Keratinocyte (primary cell): ENCODE data around the gene KARS1. TPM values are rescaled to one million over a fixed set of nuclear protein-coding genes. Genes with fewer than 3 reads are reported as not detected.

Source experiments
- DNase-seq: peaks from one replicate; pipeline ENCODE4 v3.0.0-alpha.2; 2011; ENCODE audit warnings: low read depth, missing footprints, low spot score
- FAIRE-seq: peaks from 2 replicates; lab custom pipeline; 2011; peaks lifted over from hg19 to GRCh38; lab: Jason Lieb, UNC
- H2AFZ ChIP-seq: 2 replicates; pipeline ENCODE4 v1.6.0; 2012; ENCODE audit warnings: low read length, control low read depth, inconsistent platforms; ENCODE audit not compliant: control insufficient read depth
- H3K27ac ChIP-seq: 2 replicates; pipeline ENCODE4 v1.5.1; 2011; ENCODE audit warnings: low read length; ENCODE audit not compliant: control insufficient read depth, insufficient read depth
- H3K27me3 ChIP-seq: 3 replicates; pipeline ENCODE4 v1.6.0; 2011; ENCODE audit warnings: low read length; ENCODE audit not compliant: control insufficient read depth, insufficient read depth; ENCODE audit errors: extremely low read depth
- H3K36me3 ChIP-seq, 2 experiments: 2 replicates in 1 of 2; 3 replicates in 1 of 2; pipeline ENCODE4 v1.5.1; 2011; ENCODE audit warnings: low read length in 2 of 2, mild to moderate bottlenecking in 1 of 2; ENCODE audit not compliant: control insufficient read depth in 2 of 2, insufficient read depth in 2 of 2; ENCODE audit errors: extremely low read depth in 1 of 2
- H3K4me1 ChIP-seq: 3 replicates; pipeline ENCODE4 v1.5.1; 2011; ENCODE audit warnings: low read length; ENCODE audit not compliant: control insufficient read depth, insufficient read depth; ENCODE audit errors: extremely low read depth
- H3K4me2 ChIP-seq: 3 replicates; pipeline ENCODE4 v1.6.0; 2011; ENCODE audit warnings: low read depth, low read length; ENCODE audit not compliant: control insufficient read depth, insufficient read depth; ENCODE audit errors: extremely low read depth
- H3K4me3 ChIP-seq, 3 experiments: fragments of 200-600 bp in 1 of 3; sonication (generic) in 1 of 3; 2 replicates in 2 of 3; 3 replicates in 1 of 3; pipeline ENCODE4 v1.5.1; 2011 to 2016; ENCODE audit warnings: low read length in 3 of 3, mild to moderate bottlenecking in 3 of 3, control low read depth in 2 of 3, inconsistent platforms in 1 of 3, low read depth in 1 of 3, mixed read lengths in 1 of 3, mixed run types in 1 of 3, moderate library complexity in 1 of 3; ENCODE audit not compliant: control insufficient read depth in 2 of 3, insufficient read depth in 2 of 3; ENCODE audit errors: extremely low read depth in 1 of 3
- H3K79me2 ChIP-seq: 2 replicates; pipeline ENCODE4 v1.6.0; 2012; ENCODE audit warnings: low read length; ENCODE audit not compliant: control insufficient read depth, insufficient read depth
- H3K9ac ChIP-seq: 3 replicates; pipeline ENCODE4 v1.6.0; 2011; ENCODE audit warnings: low read length; ENCODE audit not compliant: control insufficient read depth, insufficient read depth; ENCODE audit errors: extremely low read depth
- H3K9me1 ChIP-seq: 3 replicates; pipeline ENCODE4 v1.6.0; 2011; ENCODE audit warnings: low read length; ENCODE audit not compliant: control insufficient read depth, insufficient read depth; ENCODE audit errors: extremely low read depth
- H3K9me3 ChIP-seq: 2 replicates; pipeline ENCODE4 v1.5.1; 2012; ENCODE audit warnings: low read depth, low read length; ENCODE audit not compliant: control insufficient read depth
- H4K20me1 ChIP-seq: 3 replicates; pipeline ENCODE4 v1.6.0; 2011; ENCODE audit warnings: low read length; ENCODE audit not compliant: control insufficient read depth, insufficient read depth; ENCODE audit errors: extremely low read depth
- EZH2 ChIP-seq: IDR thresholded peaks from one replicate; pipeline ENCODE4 v1.6.1; 2012; ENCODE audit warnings: inconsistent platforms, mild to moderate bottlenecking, low read length, moderate library complexity
- dilution Hi-C: fragments of 300-500 bp; cut with MboI; formaldehyde crosslinking; loops from one replicate; pipeline ENCODE4 v1.7.0; 2020; ENCODE audit warnings: low sequenced_read_pairs; ENCODE audit not compliant: extremely low pct_ligation_motif_present
- polyA plus RNA-seq, 5 experiments: library from polyadenylated mRNA; depleted of rRNA in 3 of 5; stranded (reverse) in 3 of 5; stranded (forward) in 1 of 5; unstranded in 1 of 5; fragments of >200 nt; gene quantifications; 1 replicate in 1 of 5; 2 replicates in 3 of 5; 3 replicates in 1 of 5; pipeline versions ENCODE4 v1.2.1 to v1.2.3, GENCODE V29; 2011 to 2012; ENCODE audit warnings: missing spikeins in 2 of 5, low read depth in 1 of 5, low replicate concordance in 1 of 5
- TF ChIP-seq, protein P1 (sequence below), 3 experiments: IDR thresholded peaks in 1 of 3; conservative IDR thresholded peaks in 1 of 3; optimal IDR thresholded peaks in 1 of 3; 2 replicates in 2 of 3; 3 replicates in 1 of 3; pipeline versions ENCODE3 to v1.5.1; 2011; ENCODE audit warnings: low read length in 3 of 3, mild to moderate bottlenecking in 3 of 3, moderate library complexity in 2 of 3, control low read depth in 1 of 3, inconsistent platforms in 1 of 3; ENCODE audit not compliant: insufficient read depth in 2 of 3; ENCODE audit errors: extremely low read depth in 1 of 3

KARS1 gene
- polyA plus RNA-seq, 1 donor (not counting 4 experiments of a cell fraction or from before 2014, with no cell fraction given) = 206 TPM

DNA sequence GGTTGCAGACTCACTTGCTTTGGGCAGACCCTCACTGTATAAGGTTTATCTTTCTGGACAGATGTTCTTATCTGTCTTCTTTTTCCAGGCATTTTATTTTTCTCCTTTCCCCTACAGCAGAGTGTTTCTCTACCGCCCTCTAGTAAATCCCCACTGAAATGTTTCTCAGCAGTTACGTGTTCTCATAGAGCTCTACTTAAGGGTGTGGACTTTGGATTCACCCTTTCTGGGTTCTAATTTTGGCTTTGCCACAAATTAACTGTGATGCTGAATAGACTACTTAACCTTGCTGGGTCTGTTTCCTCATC, 26.3 kb downstream of the KARS1 start:
- H3K9ac ChIP-seq = no peak overlapping the region
- H3K4me3 ChIP-seq = no peak overlapping the region

DNA sequence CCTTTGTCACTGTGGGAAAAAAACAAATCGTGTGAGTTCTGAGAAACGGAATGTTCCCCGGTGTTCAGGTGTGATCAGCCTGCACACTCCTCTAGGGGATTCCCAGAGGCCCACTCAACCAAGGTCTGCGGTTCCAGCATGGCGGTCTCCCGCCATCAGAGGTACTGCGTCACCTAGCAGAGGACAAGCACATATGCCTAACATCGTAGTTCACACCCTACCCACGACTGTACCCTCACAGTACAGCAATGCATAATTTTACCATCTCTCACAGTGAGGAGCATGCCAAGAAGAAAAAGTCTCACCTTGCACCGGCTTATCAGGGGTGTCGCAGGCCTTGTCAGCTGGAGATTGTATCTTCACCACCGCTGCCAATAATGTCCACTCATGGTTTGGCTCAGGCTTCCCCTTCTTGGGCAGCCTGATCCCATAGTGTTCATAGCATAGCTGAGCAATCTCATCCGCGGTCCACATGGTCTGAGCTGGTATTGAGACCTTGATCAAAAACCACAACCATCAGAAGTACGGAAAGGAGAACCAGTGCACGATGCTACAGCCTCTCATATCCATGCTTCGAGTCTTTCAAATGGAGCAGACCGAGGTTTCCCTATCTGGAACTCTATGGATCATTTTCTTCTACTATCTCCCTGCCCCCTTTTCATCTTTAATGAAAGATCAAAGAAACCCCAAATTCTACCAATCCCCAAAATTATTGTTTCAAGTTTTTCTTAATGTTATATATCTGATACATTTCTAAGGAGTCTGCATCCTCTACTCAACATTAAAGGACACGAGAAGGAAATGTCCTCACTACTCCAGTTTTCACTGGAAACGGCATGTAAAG, 26.9 kb downstream of the KARS1 start:
- Histone ChIP-seq H3K79me2 (peaks cover 12% of the 10 kb centered on the region), H3K36me3 (peaks cover 13 to 27% of the 10 kb centered on the region in 2 experiments), H3K27ac (no peak overlapping the region), H3K9ac (no peak overlapping the region), H4K20me1 (no peaks in the 10 kb centered on the region), H3K9me1 (no peaks in the 10 kb centered on the region), H3K4me1 (peaks cover 7% of the 10 kb centered on the region), H3K27me3 (no peaks in the 10 kb centered on the region), H3K9me3 (no peaks in the 10 kb centered on the region), H3K4me2 (peak overlapping the region; percentile 6), H2AFZ (no peak overlapping the region), H3K4me3 (no peak overlapping the region)
- FAIRE-seq (no peak), DNase-seq (no peak)
- TF ChIP-seq EZH2 = no peak
- dilution Hi-C loops = no loop called here

More for the DNA sequence above, 26.3 kb downstream of the KARS1 start:
- Histone ChIP-seq H3K4me1 (peaks cover 7% of the 10 kb centered on the region), H3K9me3 (no peaks in the 10 kb centered on the region), H2AFZ (no peak overlapping the region), H3K9me1 (no peaks in the 10 kb centered on the region), H3K4me2 (peak overlapping the region; percentile 6), H3K27ac (no peak overlapping the region), H3K79me2 (peaks cover 12% of the 10 kb centered on the region), H3K36me3 (peaks cover 14 to 30% of the 10 kb centered on the region in 2 experiments), H4K20me1 (no peaks in the 10 kb centered on the region), H3K27me3 (no peaks in the 10 kb centered on the region)
- DNase-seq = no peak
- dilution Hi-C loops = no loop called here
- no peak for TF ChIP-seq EZH2
- TF ChIP-seq, protein P1, sequence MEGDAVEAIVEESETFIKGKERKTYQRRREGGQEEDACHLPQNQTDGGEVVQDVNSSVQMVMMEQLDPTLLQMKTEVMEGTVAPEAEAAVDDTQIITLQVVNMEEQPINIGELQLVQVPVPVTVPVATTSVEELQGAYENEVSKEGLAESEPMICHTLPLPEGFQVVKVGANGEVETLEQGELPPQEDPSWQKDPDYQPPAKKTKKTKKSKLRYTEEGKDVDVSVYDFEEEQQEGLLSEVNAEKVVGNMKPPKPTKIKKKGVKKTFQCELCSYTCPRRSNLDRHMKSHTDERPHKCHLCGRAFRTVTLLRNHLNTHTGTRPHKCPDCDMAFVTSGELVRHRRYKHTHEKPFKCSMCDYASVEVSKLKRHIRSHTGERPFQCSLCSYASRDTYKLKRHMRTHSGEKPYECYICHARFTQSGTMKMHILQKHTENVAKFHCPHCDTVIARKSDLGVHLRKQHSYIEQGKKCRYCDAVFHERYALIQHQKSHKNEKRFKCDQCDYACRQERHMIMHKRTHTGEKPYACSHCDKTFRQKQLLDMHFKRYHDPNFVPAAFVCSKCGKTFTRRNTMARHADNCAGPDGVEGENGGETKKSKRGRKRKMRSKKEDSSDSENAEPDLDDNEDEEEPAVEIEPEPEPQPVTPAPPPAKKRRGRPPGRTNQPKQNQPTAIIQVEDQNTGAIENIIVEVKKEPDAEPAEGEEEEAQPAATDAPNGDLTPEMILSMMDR (optimal IDR thresholded peaks at IDR 0.05 in 1 of 3, IDR thresholded peaks at IDR 0.05 in 1 of 3, conservative IDR thresholded peaks at IDR 0.05 in 1 of 3; ENCODE audit: extremely low read depth in 1 of 3, insufficient read depth in 2 of 3, low read length in 3 of 3) = peak; percentile 41 to 46 (median 45)
- no peak for FAIRE-seq
